GM18858 (cell line): Measurements from ENCODE around the gene PTGDS.

Experiments used
- ATAC-seq: cut with Tn5 transposase; IDR thresholded peaks from one replicate; pipeline ENCODE4 v1.9.1; 2021; ENCODE audit not compliant: unreplicated experiment

The PTGDS gene

GRCh38 chr9:136957461-136957860 lies 19.8 kb upstream of the PTGDS start:
- ATAC-seq: no peak

DNA sequence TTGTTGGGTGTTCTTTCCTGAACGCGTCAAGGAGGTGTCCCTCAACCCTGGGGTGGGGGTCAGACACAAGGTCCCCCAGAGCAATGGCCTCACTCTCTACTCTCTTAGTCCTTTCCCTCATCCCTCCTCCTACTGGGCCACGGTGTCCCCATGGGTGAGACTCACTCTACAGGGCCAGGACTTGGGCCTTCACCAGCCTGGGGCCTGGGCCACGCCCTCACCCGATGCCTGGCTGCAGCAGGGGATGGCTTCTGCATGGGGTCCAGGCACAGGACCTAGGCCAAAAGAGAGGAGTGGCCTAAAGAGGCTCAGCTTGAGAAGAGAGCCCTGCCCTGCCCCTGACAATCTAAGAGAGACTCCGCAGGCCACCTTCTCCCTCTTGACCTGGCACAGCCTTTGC lies 19.4 kb upstream of the PTGDS start:
- no peak for ATAC-seq

GRCh38 chr9:136958473-136958872 lies 18.8 kb upstream of the PTGDS start:
- ATAC-seq: no peak

DNA sequence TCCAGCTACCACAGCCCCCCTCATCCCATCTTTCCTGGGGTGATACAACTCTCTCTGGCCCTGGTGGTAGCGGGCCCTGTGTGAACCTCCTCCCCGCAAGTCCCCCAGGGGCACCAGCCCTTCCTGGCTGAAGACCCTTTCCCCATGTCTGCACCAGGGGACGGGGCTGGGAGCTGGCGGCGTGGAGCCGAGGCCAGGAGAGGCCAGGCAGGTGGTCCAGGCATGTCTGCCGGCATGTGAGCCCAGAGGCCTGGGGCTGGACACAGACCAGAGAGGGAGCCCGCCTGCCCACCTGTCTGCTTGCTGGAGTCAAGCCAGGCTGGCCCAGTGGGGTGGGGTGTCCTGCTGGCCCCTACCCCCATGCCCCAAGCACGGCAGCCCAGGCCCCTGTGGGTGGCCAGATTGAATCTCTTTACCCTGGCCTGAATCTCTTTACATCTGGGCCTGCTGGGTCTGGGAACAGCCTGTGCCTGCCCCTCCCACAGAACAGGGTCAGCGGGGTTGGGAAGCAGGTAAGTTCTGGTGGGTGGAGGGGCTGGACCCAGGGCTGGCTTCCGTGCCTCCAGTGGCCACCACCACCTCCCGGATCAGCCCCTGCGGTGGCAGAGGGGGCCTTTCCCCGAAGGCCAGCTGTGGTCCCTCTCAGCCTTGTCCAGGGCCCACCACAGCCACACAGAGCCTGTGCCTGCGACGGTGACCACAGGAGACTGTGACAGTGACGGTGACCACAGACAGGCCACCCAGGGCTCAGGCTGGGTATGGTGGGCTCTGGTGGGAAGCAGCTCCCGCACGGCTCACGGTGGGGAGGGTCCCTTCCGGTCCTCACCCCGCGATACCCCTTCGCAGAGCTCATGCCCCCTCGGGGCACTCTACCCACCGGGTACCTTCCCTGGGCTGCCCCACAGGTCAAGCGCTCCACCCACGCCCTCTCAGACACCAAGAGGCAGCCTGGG lies 18.1 kb upstream of the PTGDS start:
- ATAC-seq: no peak

DNA sequence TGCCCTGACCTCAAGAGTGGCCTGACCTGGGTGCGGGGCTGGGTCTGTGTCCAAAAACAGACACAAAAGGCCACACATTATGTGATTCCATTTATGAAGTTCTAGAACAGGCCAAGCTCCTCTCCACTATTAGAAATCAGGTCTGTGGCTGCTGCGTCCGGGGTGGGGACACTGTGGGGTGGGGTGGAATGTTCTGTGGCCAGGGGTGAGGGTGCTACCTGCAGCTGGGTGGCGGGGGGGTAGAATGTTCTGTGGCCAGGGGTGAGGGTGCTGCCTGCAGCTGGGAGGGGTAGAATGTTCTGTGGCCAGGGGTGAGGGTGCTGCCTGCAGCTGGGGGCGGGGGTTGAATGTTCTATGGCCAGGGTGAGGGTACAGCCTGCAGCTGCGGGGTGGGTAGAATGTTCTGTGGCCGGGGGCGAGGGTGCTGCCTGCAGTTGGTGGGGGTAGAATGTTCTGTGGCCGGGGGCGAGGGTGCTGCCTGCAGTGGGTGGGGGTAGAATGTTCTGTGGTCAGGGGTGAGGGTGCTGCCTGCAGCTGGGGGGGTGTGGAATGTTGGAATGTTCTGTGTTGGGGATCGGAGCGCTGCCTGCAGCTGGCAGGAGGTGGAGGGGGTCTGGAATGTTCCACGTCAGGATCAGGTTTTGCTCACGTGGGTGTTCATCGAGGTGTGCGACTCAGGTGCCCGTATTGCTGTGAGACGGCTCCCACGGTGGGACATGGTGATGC lies 16.9 kb upstream of the PTGDS start:
- ATAC-seq: no peak

GRCh38 chr9:136960938-136961275 lies 16.4 kb upstream of the PTGDS start:
- no peak for ATAC-seq

- no peak for ATAC-seq
Observed at GRCh38 chr9:136961279-136962065, 15.8 kb upstream of the PTGDS start.

DNA sequence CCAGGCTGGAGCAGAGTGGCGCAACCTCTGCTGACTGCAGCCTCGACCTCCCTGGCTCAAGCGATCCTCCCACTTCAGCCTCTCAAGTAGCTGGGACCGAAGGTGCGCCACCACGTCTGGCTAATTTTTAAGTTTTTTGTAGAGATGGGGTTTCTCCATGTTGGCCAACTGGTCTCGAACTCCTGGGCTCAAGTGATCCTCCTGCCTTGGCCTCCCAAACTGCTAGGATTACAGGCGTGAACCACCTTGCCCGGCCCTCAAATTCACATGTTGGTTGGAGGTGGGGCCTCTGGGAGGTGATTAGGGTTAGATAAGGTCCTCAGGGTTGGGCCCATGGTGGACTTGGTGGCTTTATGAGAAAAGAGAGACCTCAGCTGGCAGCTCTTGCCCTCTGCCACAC lies 15.1 kb upstream of the PTGDS start:
- no peak for ATAC-seq

DNA sequence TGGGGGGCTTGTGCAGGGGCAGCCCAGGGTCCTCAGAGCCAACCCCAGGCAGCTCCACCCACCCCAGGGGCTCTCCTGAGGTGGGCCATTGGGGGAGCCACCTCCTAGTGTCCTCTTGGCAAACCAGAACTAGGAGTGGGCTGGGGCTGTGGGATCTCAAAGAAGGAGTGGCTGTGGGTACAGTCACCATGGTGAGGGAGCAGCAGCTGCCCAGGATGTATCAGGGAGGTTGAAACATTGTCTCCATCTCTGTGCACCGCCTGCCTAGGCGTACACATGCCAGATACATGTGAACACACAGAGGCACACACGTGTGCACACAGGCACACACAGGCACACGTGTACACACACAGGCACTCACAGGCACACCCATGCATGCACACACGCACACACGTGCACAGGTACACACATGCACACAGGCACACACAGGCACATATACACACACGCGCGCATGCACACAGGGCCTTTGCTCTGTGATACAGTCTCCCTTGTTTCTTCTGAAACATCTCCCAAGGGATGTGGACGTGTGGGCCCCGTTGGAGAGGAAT lies 14.5 kb upstream of the PTGDS start:
- no peak for ATAC-seq

DNA sequence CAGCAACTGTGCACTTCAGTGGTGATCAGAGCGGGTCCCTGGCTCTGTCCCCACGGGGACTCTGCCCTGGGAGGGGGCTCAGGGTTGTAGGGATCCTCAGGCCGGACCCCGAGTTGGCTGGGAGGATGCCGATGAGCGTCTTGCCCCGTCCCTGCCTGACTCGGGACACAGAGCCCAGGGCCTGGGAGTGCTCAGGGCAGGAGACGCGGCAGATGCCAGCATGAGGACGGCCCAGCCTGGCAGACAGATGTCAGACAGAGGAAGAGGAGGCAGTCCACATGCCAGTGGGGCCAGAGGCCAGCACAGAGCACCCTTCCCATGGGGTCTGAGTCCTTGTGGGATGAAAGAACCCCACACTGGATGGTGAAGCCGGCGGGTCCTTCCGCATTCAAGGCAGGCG lies 14.0 kb upstream of the PTGDS start:
- no peak for ATAC-seq

GRCh38 chr9:136963751-136964150 lies 13.6 kb upstream of the PTGDS start:
- ATAC-seq: no peak

GRCh38 chr9:136964171-136964689 lies 13.1 kb upstream of the PTGDS start:
- no peak for ATAC-seq

DNA sequence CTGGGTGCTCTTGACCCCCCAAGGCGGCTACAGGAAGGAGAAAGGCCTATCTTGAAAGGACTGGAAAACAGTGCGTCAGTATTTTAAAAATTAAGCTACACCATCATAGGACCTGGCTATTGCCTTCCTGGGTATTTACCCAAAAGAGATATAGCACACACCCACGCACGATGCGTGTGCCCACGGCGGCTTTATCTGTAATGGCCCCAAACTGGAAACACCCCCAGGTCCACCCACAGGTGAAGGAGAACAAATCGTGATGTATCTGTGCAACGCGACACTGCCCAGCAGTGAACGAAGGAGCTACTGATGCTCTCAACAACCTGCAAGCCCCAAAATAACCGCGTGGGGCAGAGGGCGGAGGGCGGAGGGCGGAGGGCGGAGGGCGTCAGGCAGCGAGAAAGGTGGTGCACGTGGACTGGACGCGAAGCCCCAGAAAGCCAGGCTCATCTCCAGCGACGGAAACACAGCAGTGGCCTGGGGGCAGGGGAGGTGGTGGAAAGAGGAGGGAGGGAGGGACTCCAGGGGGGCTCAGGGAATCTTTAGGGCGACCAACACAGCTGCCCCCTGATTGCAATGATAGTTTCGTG lies 12.4 kb upstream of the PTGDS start:
- ATAC-seq: no peak

DNA sequence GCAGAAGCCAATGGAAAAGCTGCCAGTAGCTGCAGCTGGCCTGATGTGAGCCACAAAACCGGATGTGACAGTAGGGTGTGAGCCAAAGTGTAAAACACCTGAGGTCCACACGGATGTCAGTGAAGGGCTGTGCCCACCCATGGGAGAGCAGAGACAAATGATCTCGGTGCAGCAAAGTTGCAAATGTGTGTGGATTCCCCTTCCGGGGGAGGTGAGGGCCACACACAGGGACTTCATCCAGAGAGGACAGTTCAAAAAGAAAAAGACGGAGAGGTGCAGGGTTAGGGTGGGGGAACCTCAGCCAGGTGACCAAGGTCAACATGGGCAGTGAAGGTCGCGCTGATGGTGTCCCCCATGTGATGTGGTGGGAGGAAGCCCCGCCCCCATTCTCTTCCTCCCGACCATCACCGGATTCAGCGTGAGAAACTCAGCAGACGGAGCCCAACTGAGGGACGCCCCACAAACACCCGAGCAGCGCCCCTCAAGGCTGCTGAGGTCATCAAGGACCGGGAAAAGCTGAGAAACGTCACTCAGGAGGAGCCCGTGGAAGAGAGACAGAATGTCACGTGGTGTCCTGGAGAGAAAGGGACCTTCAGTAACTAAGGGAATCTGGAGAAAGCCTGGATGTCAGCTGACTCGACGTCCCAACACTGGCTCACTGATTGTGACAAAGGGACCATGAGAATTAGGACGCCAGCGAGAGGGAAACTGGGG lies 11.4 kb upstream of the PTGDS start:
- ATAC-seq: no peak

DNA sequence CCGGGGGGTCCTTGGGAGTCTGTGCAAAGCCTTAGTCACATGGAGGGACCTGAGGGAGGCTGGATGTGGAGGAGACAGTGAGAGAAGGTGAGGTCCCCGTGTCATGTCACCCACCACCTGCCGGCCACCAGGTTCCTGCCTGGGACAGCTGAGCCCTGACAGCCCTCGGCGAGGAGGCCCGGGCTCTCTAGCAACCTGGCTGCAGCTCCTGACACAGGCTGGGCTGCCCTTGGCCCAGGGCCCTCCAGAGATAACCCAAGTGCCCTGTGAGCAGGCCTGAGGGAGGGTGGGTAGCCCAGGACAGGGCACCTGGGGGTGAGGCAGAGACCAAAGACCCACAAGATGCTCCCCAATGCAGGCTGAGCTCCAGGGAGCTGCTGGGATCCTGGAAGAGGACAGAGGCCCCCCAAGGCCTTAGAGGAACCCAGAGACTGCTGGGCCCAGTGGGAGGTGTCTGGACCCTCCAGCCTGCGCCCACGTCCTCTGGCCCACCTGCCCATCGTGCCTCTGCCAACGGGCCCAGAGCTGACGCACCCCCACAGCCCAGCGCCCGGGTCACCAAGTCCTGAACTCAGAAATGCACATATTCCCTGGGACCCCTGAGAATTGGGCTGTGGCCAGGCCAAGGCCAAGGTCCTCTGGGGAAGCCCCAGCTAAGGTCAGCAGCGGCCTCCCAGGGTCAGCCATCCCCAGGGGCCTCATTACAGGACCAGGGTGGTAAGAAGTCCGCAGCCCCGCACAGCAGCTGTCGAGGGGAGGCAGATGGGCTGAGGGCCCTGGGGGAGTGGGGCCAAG lies 8.8 kb upstream of the PTGDS start:
- ATAC-seq: no peak

GRCh38 chr9:136969150-136969549 lies 8.2 kb upstream of the PTGDS start:
- ATAC-seq: no peak

DNA sequence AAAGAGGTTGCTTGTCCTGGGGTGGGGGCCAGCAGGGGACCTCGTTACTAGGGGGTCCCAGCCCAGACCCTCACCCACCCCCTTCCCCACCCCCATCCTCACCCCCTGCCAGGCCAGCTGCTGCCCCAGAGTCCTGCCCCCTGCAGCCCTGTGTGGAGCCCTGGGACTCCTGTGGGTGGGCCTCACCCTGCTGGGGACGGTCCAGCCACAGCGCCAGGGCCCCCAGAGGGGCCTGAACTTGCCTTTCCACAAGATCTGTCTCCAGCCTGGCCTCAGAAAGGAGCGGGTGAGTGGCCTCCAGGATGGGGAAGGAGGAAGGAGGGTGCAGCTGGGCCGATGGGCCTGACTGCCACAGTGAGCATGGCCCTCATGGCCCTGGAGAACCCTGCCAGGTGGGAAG lies 7.5 kb upstream of the PTGDS start:
- ATAC-seq: no peak

- no peak for ATAC-seq
Observed at GRCh38 chr9:136970361-136970760, 6.9 kb upstream of the PTGDS start.

DNA sequence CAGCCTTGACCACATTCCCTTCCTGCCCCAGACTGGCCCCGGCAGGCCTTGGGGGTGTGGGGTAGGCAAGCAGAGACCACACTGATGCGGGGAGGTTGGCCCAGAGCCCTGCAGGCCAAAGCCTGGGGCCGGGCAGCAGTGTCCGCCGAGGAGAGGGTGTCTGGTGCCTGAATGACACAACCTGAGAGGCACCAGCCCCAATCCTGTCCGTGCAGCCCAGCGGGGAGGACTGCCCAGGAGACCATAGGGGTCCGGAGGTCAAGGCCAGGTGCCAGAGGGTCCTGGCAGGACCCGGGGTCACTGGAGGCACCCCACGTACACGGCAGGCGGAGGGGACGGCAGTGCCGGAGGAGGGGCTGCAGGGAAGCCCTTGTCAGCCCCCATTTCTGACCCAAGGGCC lies 5.6 kb upstream of the PTGDS start:
- ATAC-seq: no peak
